HCT116 (cell line): ENCODE results near the gene PGC. TPM values are rescaled to one million over a fixed set of nuclear protein-coding genes. Genes with fewer than 3 reads are reported as not detected.

ENCODE experiments used
- ATAC-seq: fragments of 200-7000 bp; cut with Tn5 transposase; 2 replicates; pipeline ENCODE4 v1.9.1; 2020; ENCODE audit warnings: mild to moderate bottlenecking, moderate library complexity
- BruUV-seq: library from RNA; stranded (reverse); fragments of 400-500 nt; replicated peaks from 2 replicates; lab custom pipeline; 2021; lab: Mats Ljungman, UMichigan
- CTCF ChIA-PET: fragments of 300-600 bp; sonication (Branson Sonifier 250); formaldehyde crosslinking; loops from one replicate; lab custom pipeline; 2021; ENCODE audit warnings: antibody characterized with exemption; lab: Charles Lee
- POLR2A ChIA-PET: fragments of 300-600, 350-600 bp; sonication (Branson Sonifier 250); formaldehyde crosslinking; loops from one replicate; lab custom pipeline; 2021; ENCODE audit warnings: antibody characterized with exemption; lab: Charles Lee
- RAD21 ChIA-PET, 2 experiments: fragments of 300-600 bp; sonication (Branson Sonifier 250); formaldehyde crosslinking; loops; one replicate each; lab custom pipeline; 2023; ENCODE audit warnings: low total read pairs in 2 of 2; ENCODE audit not compliant: uncharacterized antibody in 2 of 2, unreplicated experiment in 2 of 2, low non-redundant PET in 1 of 2; lab: Charles Lee
- DNase-seq: peaks from one replicate; pipeline ENCODE4 v3.0.0-alpha.2; 2010; ENCODE audit warnings: low read depth, low spot score
- H2AFZ ChIP-seq: fragments of 200-600 bp; shearing (Covaris generic), sonication (generic); 2 replicates; pipeline ENCODE4 v1.6.1; 2017; ENCODE audit warnings: low read depth, mixed run types, mixed read lengths, antibody characterized with exemption, low read length; ENCODE audit not compliant: poor library complexity, severe bottlenecking
- H3K27ac ChIP-seq: 2 replicates; pipeline ENCODE4 v1.5.1; 2012; ENCODE audit warnings: low read depth, low read length
- H3K27me3 ChIP-seq: fragments of 200-600 bp; sonication (generic); 2 replicates; pipeline ENCODE4 v1.6.1; 2016; ENCODE audit warnings: mixed run types, low read length, mixed read lengths; ENCODE audit not compliant: insufficient read depth
- H3K36me3 ChIP-seq, 2 experiments: fragments of 200-500 bp in 1 of 2; fragments of 200-600 bp in 1 of 2; sonication (Bioruptor generic) in 1 of 2; sonication (generic) in 1 of 2; 2 replicates each; pipeline versions ENCODE4 v1.5.1 to v1.6.1; 2014 to 2016; ENCODE audit warnings: low read length in 2 of 2, inconsistent platforms in 1 of 2, mixed read lengths in 1 of 2, mixed run types in 1 of 2; ENCODE audit not compliant: insufficient read depth in 2 of 2, control insufficient read depth in 1 of 2
- H3K4me1 ChIP-seq, 2 experiments: fragments of 200-600 bp in 1 of 2; sonication (generic) in 1 of 2; 2 replicates each; pipeline versions ENCODE4 v1.5.1 to v1.6.1; 2012 to 2017; ENCODE audit warnings: low read length in 2 of 2, inconsistent platforms in 1 of 2, mild to moderate bottlenecking in 1 of 2, mixed read lengths in 1 of 2, mixed run types in 1 of 2, moderate library complexity in 1 of 2; ENCODE audit not compliant: insufficient read depth in 2 of 2, control insufficient read depth in 1 of 2
- H3K4me2 ChIP-seq: fragments of 200-600 bp; sonication (generic); 2 replicates; pipeline ENCODE4 v1.6.1; 2017; ENCODE audit warnings: mixed run types, low read length, mixed read lengths
- H3K4me3 ChIP-seq, 2 experiments: fragments of 200-600 bp in 1 of 2; sonication (generic) in 1 of 2; replicated peaks in 1 of 2; 2 replicates each; pipeline ENCODE4 v1.5.1; 2011 to 2016; ENCODE audit warnings: low read length in 2 of 2, control low read depth in 1 of 2, low read depth in 1 of 2, mild to moderate bottlenecking in 1 of 2, mixed read lengths in 1 of 2, mixed run types in 1 of 2
- H3K79me2 ChIP-seq: fragments of 200-600 bp; sonication (generic); 2 replicates; pipeline ENCODE4 v1.6.1; 2017; ENCODE audit warnings: mild to moderate bottlenecking, mixed run types, low read length, moderate library complexity, mixed read lengths; ENCODE audit not compliant: insufficient read depth
- H3K9ac ChIP-seq: fragments of 200-600 bp; sonication (generic); 2 replicates; pipeline ENCODE4 v1.6.1; 2016; ENCODE audit warnings: low read length, mixed read lengths
- H3K9me2 ChIP-seq: fragments of 200-600 bp; sonication (generic), shearing (Covaris generic); 2 replicates; pipeline ENCODE4 v1.6.1; 2017; ENCODE audit warnings: mixed run types, mild to moderate bottlenecking, moderate library complexity; ENCODE audit not compliant: insufficient read depth
- H3K9me3 ChIP-seq, 2 experiments: fragments of 200-500 bp in 1 of 2; fragments of 200-600 bp in 1 of 2; sonication (Bioruptor generic) in 1 of 2; sonication (generic) in 1 of 2; 2 replicates each; pipeline ENCODE4 v1.6.1; 2014 to 2017; ENCODE audit warnings: low read length in 2 of 2, mixed read lengths in 2 of 2, inconsistent platforms in 1 of 2, low read depth in 1 of 2, mild to moderate bottlenecking in 1 of 2, mixed run types in 1 of 2, moderate library complexity in 1 of 2; ENCODE audit not compliant: control insufficient read depth in 1 of 2, insufficient read depth in 1 of 2
- H4K20me1 ChIP-seq: fragments of 200-600 bp; sonication (generic), shearing (Covaris generic); 2 replicates; pipeline ENCODE4 v1.6.1; 2017; ENCODE audit warnings: mixed run types, mild to moderate bottlenecking, moderate library complexity; ENCODE audit not compliant: insufficient read depth
- CEBPB ChIP-seq: IDR thresholded peaks from 2 replicates; pipeline ENCODE4 v1.6.1; 2012; ENCODE audit warnings: low read depth
- ELF1 ChIP-seq: IDR thresholded peaks from 2 replicates; pipeline ENCODE4 v1.6.1; 2012; ENCODE audit warnings: low read depth, borderline replicate concordance
- MAX ChIP-seq: IDR thresholded peaks from 2 replicates; pipeline ENCODE4 v1.6.1; 2012
- POLR2AphosphoS5 ChIP-seq: IDR thresholded peaks from 2 replicates; pipeline ENCODE4 v1.6.1; 2011; ENCODE audit warnings: mild to moderate bottlenecking, low read depth, low read length, moderate library complexity
- ZBTB33 ChIP-seq: IDR thresholded peaks from 2 replicates; pipeline ENCODE4 v1.6.1; 2011; ENCODE audit warnings: mild to moderate bottlenecking, low read length, moderate library complexity; ENCODE audit not compliant: insufficient replicate concordance; ENCODE audit errors: extremely low read depth
- intact Hi-C: fragments of 100-400 bp; cut with micrococcal nuclease; formaldehyde crosslinking; loops from 2 replicates; pipeline ENCODE4 v1.10.0; 2022
- total RNA-seq: library from RNA; stranded (reverse); gene quantifications from one replicate; pipeline ENCODE4 v1.2.1, GENCODE V29; 2021; ENCODE audit not compliant: unreplicated experiment

The PGC gene
- total RNA-seq, 1 experiment from 2014 or later, result 1.2 TPM

- TF ChIP-seq ELF1, result no peak
Observed at GRCh38 chr6:41714556-41715273, 32.5 kb downstream of the PGC start (continued).

- TF ChIP-seq CEBPB (no peak), MAX (peak; percentile 49; the same call in 1 of the 2 replicates), POLR2AphosphoS5 (no peak), ELF1 (no peak), ZBTB33 (no peak)
- ChIA-PET POLR2A (interaction anchor here (1.1 kb wide), 1 partner anchor 14 kb away, joined by 3 read pairs; no protein-coding TSS in a partner anchor), RAD21 (interaction anchor here in 1 of 2 experiments (1.5 kb wide), 1 partner anchor 21 kb away, joined by 4 read pairs; no protein-coding TSS in a partner anchor), CTCF (interaction anchor here (1.0 to 2.5 kb wide), 2 partner anchors 9 to 21 kb away, joined by 5 to 17 read pairs; no protein-coding TSS in a partner anchor)
- Histone ChIP-seq H4K20me1 (no peaks in the 10 kb centered on the region), H3K9ac (peak overlapping the region; percentile 51), H3K9me3 (no peaks in the 10 kb centered on the region), H3K27me3 (no peaks in the 10 kb centered on the region), H3K4me1 (peaks cover 41 to 47% of the 10 kb centered on the region in 2 experiments), H3K4me3 (peak overlapping the region; percentile 15 to 39), H3K36me3 (no peaks in the 10 kb centered on the region), H3K4me2 (peak overlapping the region; percentile 86), H3K27ac (peak overlapping the region; percentile 91), H2AFZ (no peak overlapping the region), H3K79me2 (no peaks in the 10 kb centered on the region), H3K9me2 (no peaks in the 10 kb centered on the region)
- intact Hi-C loops, result no loop called here
- ATAC-seq (peak; percentile 78), DNase-seq (no peak)
- no TSS peak for BruUV-seq
Observed at GRCh38 chr6:41713650-41714291, 33.4 kb downstream of the PGC start.
